Uterus (tissue), 2 donors: Measurements from ENCODE around the gene ENGASE.

ENCODE experiments used
- CTCF ChIP-seq, 4 experiments: fragments of 200-600 bp in 2 of 4; fragments of 450-650 bp in 2 of 4; sonication (generic) in 2 of 4; IDR thresholded peaks; one replicate each; pipeline ENCODE4 v1.5.1; 2016 to 2019; ENCODE audit warnings: antibody characterized with exemption in 4 of 4, mild to moderate bottlenecking in 2 of 4, moderate library complexity in 1 of 4
- POLR2A ChIP-seq, 2 donors: fragments of 450-650 bp; IDR thresholded peaks; one replicate each; pipeline ENCODE4 v1.6.1; 2016; ENCODE audit warnings: antibody characterized with exemption in 2 of 2, mild to moderate bottlenecking in 1 of 2, moderate library complexity in 1 of 2

GRCh38 chr17:79104898-79105600 is 30.4 kb downstream of the ENGASE start:
- TF ChIP-seq CTCF (IDR thresholded peaks at IDR 0.05) (no peak), POLR2A (IDR thresholded peaks at IDR 0.05) (no peak)
